Neural progenitor cell (in vitro differentiated cells): ENCODE data around the gene EHD4. TPM values are rescaled to one million over a fixed set of nuclear protein-coding genes. Genes with fewer than 3 reads are reported as not detected.

Source experiments
- DNase-seq: peaks from one replicate; pipeline ENCODE4 v3.0.0-alpha.2; 2016; ENCODE audit warnings: low spot score
- H2AFZ ChIP-seq: fragments of 200-600 bp; sonication (generic); replicated peaks from 2 replicates; pipeline ENCODE4 v1.6.1; 2016; ENCODE audit warnings: antibody characterized with exemption
- H3F3A ChIP-seq: fragments of 200-600 bp; sonication (generic); 2 replicates; pipeline ENCODE4 v1.6.1; 2016; ENCODE audit warnings: antibody characterized with exemption, low read depth
- H3K27ac ChIP-seq: fragments of 200-600 bp; sonication (generic); 2 replicates; pipeline ENCODE4 v1.5.1; 2016; ENCODE audit warnings: mild to moderate bottlenecking
- H3K27me3 ChIP-seq: fragments of 200-600 bp; sonication (generic); 2 replicates; pipeline ENCODE4 v1.6.1; 2016; ENCODE audit warnings: mild to moderate bottlenecking, moderate library complexity
- H3K36me3 ChIP-seq: fragments of 200-600 bp; sonication (generic); 2 replicates; pipeline ENCODE4 v1.5.1; 2016
- H3K4me1 ChIP-seq: fragments of 200-600 bp; sonication (generic); 2 replicates; pipeline ENCODE4 v1.6.1; 2016; ENCODE audit warnings: mixed run types
- H3K4me2 ChIP-seq: fragments of 200-600 bp; sonication (generic); 2 replicates; pipeline ENCODE4 v1.6.1; 2016
- H3K4me3 ChIP-seq: fragments of 200-600 bp; sonication (generic); 2 replicates; pipeline ENCODE4 v1.5.1; 2016
- H3K79me2 ChIP-seq: fragments of 200-600 bp; sonication (generic); 2 replicates; pipeline ENCODE4 v1.6.1; 2016; ENCODE audit warnings: low read depth
- H3K9ac ChIP-seq: fragments of 200-600 bp; sonication (generic); 2 replicates; pipeline ENCODE4 v1.6.1; 2016
- H3K9me3 ChIP-seq: fragments of 200-600 bp; sonication (generic); 2 replicates; pipeline ENCODE4 v1.5.1; 2016; ENCODE audit warnings: low read depth
- H4K20me1 ChIP-seq: fragments of 200-600 bp; sonication (generic); 2 replicates; pipeline ENCODE4 v1.6.1; 2016; ENCODE audit warnings: low read depth
- H3K27ac Mint-ChIP-seq: 3 replicates; pipeline ENCODE4 v1.8.0; 2021; ENCODE audit warnings: mixed read lengths
- H3K27me3 Mint-ChIP-seq: 2 replicates; pipeline ENCODE4 v1.8.0; 2022; ENCODE audit warnings: low read depth, mild to moderate bottlenecking, inconsistent platforms, moderate library complexity, mixed read lengths; ENCODE audit not compliant: insufficient read depth
- H3K36me3 Mint-ChIP-seq: 3 replicates; pipeline ENCODE4 v1.8.0; 2021; ENCODE audit warnings: mixed read lengths
- H3K4me1 Mint-ChIP-seq: 3 replicates; pipeline ENCODE4 v1.8.0; 2021; ENCODE audit warnings: mixed read lengths
- H3K4me3 Mint-ChIP-seq: 3 replicates; pipeline ENCODE4 v1.8.0; 2021; ENCODE audit warnings: mild to moderate bottlenecking, moderate library complexity, mixed read lengths
- H3K9me3 Mint-ChIP-seq: 3 replicates; pipeline ENCODE4 v1.8.0; 2020; ENCODE audit warnings: mixed read lengths
- EZH2 ChIP-seq: fragments of 200-600 bp; sonication (generic); IDR thresholded peaks from 2 replicates; pipeline ENCODE4 v1.6.1; 2017; ENCODE audit warnings: antibody characterized with exemption, mild to moderate bottlenecking, moderate library complexity
- EZH2phosphoT487 ChIP-seq: fragments of 200-600 bp; sonication (generic); IDR thresholded peaks from 2 replicates; pipeline ENCODE4 v1.6.1; 2017; ENCODE audit warnings: antibody characterized with exemption
- total RNA-seq: library from RNA; depleted of rRNA; stranded (reverse); fragments of >200 nt; gene quantifications from 2 replicates; pipeline ENCODE4 v1.2.3, GENCODE V29; 2015; ENCODE audit warnings: low replicate concordance
- TF ChIP-seq, protein P1 (sequence below): fragments of 200-600 bp; sonication (generic); IDR thresholded peaks from 2 replicates; pipeline ENCODE4 v1.5.1; 2017; ENCODE audit warnings: antibody characterized with exemption, mild to moderate bottlenecking

The EHD4 gene
- total RNA-seq, 1 donor from 2014 or later: 6.9 TPM

DNA sequence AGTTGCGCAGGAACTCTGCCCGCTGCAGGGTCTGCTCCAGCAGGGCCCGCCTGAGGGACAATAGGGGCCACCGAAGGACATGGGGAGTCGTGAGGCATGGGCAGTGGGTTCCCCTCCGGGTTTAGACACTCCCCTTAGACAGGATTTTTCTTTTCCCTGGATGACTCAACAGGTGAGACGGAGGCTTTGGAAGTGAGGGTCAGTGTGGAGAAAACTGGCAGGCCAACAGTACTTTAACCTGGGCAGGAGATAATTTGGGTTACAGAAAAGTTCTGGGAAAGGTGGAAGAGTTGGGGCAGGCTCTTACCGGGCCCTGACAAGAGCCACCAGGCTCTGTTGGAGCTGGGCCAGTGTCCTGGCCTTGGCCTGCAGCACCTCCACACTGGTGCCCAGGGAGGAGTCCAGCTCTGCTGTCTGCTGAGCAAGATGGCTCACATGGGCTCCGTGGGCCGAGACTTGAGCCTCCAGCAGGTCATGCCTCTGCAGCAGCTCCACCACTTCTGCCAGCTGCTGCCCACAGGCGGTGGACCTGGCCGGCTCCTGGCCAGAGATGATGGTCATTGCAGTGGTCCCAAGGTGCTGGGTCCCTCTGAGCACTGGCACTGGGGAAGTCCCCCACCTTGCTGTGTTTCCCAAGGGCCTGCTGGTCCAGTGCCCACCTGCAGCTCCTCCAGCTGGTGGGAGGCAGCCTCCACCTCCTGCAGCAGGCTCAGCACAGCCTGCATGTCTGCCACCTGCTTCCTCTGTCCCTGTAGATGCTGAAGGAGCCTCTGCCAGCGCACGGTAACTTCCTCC lies 89.5 kb downstream of the EHD4 start:
- peaks cover 14% of the 10 kb centered on the region for H3K27me3 Mint-ChIP-seq
- peaks cover 57% of the 10 kb centered on the region for H3K27me3 ChIP-seq
- no peak overlapping the region for H3K27ac ChIP-seq
- H2AFZ ChIP-seq: peak overlapping the region; percentile 92
- H3K36me3 Mint-ChIP-seq: peaks cover 4% of the 10 kb centered on the region
- H3K79me2 ChIP-seq: no peaks in the 10 kb centered on the region
- H3F3A ChIP-seq: peaks cover 5% of the 10 kb centered on the region
- no peaks in the 10 kb centered on the region for H3K36me3 ChIP-seq
- peaks cover 24% of the 10 kb centered on the region for H3K4me1 Mint-ChIP-seq
- peaks cover 24% of the 10 kb centered on the region for H3K4me1 ChIP-seq
- no peak overlapping the region for H3K27ac Mint-ChIP-seq
- TF ChIP-seq EZH2phosphoT487 (no peak), EZH2 (peak; percentile 21)
- TF ChIP-seq, protein P1, sequence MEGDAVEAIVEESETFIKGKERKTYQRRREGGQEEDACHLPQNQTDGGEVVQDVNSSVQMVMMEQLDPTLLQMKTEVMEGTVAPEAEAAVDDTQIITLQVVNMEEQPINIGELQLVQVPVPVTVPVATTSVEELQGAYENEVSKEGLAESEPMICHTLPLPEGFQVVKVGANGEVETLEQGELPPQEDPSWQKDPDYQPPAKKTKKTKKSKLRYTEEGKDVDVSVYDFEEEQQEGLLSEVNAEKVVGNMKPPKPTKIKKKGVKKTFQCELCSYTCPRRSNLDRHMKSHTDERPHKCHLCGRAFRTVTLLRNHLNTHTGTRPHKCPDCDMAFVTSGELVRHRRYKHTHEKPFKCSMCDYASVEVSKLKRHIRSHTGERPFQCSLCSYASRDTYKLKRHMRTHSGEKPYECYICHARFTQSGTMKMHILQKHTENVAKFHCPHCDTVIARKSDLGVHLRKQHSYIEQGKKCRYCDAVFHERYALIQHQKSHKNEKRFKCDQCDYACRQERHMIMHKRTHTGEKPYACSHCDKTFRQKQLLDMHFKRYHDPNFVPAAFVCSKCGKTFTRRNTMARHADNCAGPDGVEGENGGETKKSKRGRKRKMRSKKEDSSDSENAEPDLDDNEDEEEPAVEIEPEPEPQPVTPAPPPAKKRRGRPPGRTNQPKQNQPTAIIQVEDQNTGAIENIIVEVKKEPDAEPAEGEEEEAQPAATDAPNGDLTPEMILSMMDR: no peak
- H3K4me3 Mint-ChIP-seq: no peak overlapping the region
- DNase-seq: no peak
- peak overlapping the region; percentile 94 for H3K4me2 ChIP-seq
- no peaks in the 10 kb centered on the region for H4K20me1 ChIP-seq
- peak overlapping the region; percentile 51 for H3K4me3 ChIP-seq
- H3K9me3 ChIP-seq: no peaks in the 10 kb centered on the region
- no peak overlapping the region for H3K9ac ChIP-seq
- H3K9me3 Mint-ChIP-seq: no peaks in the 10 kb centered on the region

DNA sequence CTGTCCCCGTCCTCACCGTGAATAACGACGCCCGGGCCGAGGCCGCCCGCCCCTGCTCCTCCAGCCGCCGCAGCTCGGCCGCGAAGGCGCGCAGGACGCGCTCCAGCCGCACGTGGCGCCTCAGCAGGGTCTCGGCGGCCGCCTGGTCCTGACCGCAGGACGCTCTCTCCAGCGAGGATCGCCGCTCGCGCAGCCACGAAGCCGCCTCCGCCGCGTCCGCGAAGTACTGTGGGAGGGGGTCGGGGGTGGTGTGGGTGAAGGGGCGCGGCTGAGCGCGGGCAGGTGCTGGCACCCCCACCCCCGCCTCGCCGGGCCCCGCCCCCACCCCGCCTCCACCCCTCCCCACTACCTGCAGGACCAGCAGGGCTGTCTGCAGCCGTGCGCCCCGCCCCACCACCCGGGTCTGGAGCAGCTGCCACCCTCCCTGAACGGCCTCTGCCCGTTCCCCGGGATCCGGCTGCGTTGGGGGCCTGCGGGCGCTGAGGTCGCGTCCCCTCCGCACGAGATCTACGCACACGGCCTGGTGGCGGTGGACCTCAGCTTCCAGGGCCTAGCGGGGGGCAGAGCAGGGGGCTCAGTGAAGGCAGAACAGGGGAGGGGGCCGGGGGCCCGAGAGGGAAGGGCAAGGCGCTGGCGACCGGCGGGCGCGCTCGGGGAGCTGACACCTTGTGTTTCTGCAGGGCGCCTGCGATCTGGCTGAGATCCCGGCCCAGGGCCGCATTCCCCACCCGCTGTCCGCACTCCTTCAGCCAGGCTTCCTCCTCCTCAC lies 90.3 kb downstream of the EHD4 start:
- peaks cover 20% of the 10 kb centered on the region for H3K4me1 Mint-ChIP-seq
- TF ChIP-seq EZH2phosphoT487: peak; percentile 78
- peak; percentile 73 for TF ChIP-seq EZH2
- TF ChIP-seq, protein P1: no peak
- no peaks in the 10 kb centered on the region for H3K79me2 ChIP-seq
- H3K9ac ChIP-seq: no peak overlapping the region
- H3K9me3 ChIP-seq: no peaks in the 10 kb centered on the region
- H2AFZ ChIP-seq: peak overlapping the region; percentile 92
- no peaks in the 10 kb centered on the region for H4K20me1 ChIP-seq
- peaks cover 20% of the 10 kb centered on the region for H3K4me1 ChIP-seq
- DNase-seq: peak; percentile 65
- no peaks in the 10 kb centered on the region for H3K36me3 ChIP-seq
- H3F3A ChIP-seq: peaks cover 5% of the 10 kb centered on the region
- no peak overlapping the region for H3K4me3 Mint-ChIP-seq
- H3K27ac Mint-ChIP-seq: no peak overlapping the region
- no peak overlapping the region for H3K27ac ChIP-seq
- no peaks in the 10 kb centered on the region for H3K9me3 Mint-ChIP-seq
- peaks cover 57% of the 10 kb centered on the region for H3K27me3 ChIP-seq
- peaks cover 4% of the 10 kb centered on the region for H3K36me3 Mint-ChIP-seq
- peak overlapping the region; percentile 51 for H3K4me3 ChIP-seq
- peaks cover 14% of the 10 kb centered on the region for H3K27me3 Mint-ChIP-seq
- peak overlapping the region; percentile 94 for H3K4me2 ChIP-seq

DNA sequence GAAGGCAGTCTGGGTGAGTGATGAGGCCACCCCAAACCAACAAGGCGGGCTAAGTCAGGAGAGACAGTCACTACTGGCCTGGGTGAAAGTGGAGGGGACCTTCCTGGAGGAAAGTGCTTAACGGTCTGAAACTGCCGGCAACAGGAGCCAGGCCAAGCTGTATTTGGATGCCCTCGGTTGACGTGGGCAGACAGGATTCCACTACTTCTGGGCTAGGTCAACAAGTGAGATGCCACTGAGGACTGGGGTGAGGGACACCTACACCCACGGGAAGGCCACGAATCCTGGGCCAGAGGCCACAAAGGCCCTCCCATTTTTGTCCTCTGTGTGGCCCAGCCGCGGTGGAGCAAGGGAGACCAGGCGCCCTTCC lies 90.8 kb downstream of the EHD4 start:
- Histone ChIP-seq H3K4me3 (peak overlapping the region; percentile 51), H3K79me2 (no peaks in the 10 kb centered on the region), H3F3A (peaks cover 5% of the 10 kb centered on the region), H4K20me1 (no peaks in the 10 kb centered on the region), H3K9ac (no peak overlapping the region), H3K4me2 (peak overlapping the region; percentile 94), H3K9me3 (no peaks in the 10 kb centered on the region), H3K4me1 (peaks cover 16% of the 10 kb centered on the region), H3K27me3 (peaks cover 57% of the 10 kb centered on the region), H2AFZ (no peak overlapping the region), H3K27ac (no peak overlapping the region), H3K36me3 (no peaks in the 10 kb centered on the region)
- peaks cover 4% of the 10 kb centered on the region for H3K36me3 Mint-ChIP-seq
- H3K4me3 Mint-ChIP-seq: peak overlapping the region; percentile 3
- no peak overlapping the region for H3K27ac Mint-ChIP-seq
- peaks cover 11% of the 10 kb centered on the region for H3K27me3 Mint-ChIP-seq
- peaks cover 21% of the 10 kb centered on the region for H3K4me1 Mint-ChIP-seq
- H3K9me3 Mint-ChIP-seq: no peaks in the 10 kb centered on the region
- TF ChIP-seq EZH2phosphoT487 (no peak), EZH2 (no peak)
- TF ChIP-seq, protein P1: no peak
- DNase-seq: no peak
